Measurements from ENCODE around the gene IL16. TPM values are rescaled to one million over a fixed set of nuclear protein-coding genes. Genes with fewer than 3 reads are reported as not detected.

Gene IL16
- total and polyA plus RNA-seq, 9 of the 15 experiments (the other 6 are each of a cell fraction or from before 2014, with no cell fraction given) = 1.4 to 18.8 (median 10.6) TPM

- TF ChIP-seq ZBTB40 (IDR thresholded peaks at IDR 0.05) = peak; percentile 61; the same call in 1 of the 2 replicates
- peak; percentile 58; the same call in 1 of the 2 replicates for TF ChIP-seq ZBTB40 (CRISPR knock-in tag; IDR thresholded peaks at IDR 0.05)
- no peak for TF ChIP-seq ZBTB1 (CRISPR knock-in tag; IDR thresholded peaks at IDR 0.05; ENCODE audit: borderline replicate concordance, low read depth)
- no peak for TF ChIP-seq ZNF318 (IDR thresholded peaks at IDR 0.05; ENCODE audit: borderline replicate concordance in 1 of 2, low read depth in 1 of 2)
- TF ChIP-seq ZNF644 (tag; IDR thresholded peaks at IDR 0.05; ENCODE audit: low read depth) = peak; percentile 0; the same call in 1 of the 2 replicates
- TF ChIP-seq CBX1 (IDR thresholded peaks at IDR 0.05; ENCODE audit: low read depth) = no peak
- no peak for TF ChIP-seq NR2C2 (CRISPR knock-in tag; IDR thresholded peaks at IDR 0.05)
- TF ChIP-seq NR2C2 (tag; IDR thresholded peaks at IDR 0.05) = peak; percentile 9; the same call in 1 of the 2 replicates
- no peak for TF ChIP-seq ZNF384 (IDR thresholded peaks at IDR 0.05; ENCODE audit: low read depth, low read length)
These were observed 28.6 kb upstream of the IL16 start (continued) for GRCh38 chr15:81168131-81168526.
